HG03565 (cell line): Measurements from ENCODE around the gene ARHGEF37.
"Not testable (repeated sequence)": the region's sequence is repeated elsewhere in the genome, so short reads cannot be mapped to it uniquely, and the experiment has no call there.

Experiments used
- ATAC-seq: cut with Tn5 transposase; IDR thresholded peaks from one replicate; pipeline ENCODE4 v1.9.1; 2021; ENCODE audit warnings: mild to moderate bottlenecking, moderate library complexity; ENCODE audit not compliant: unreplicated experiment

The ARHGEF37 gene

GRCh38 chr5:149581192-149581861, at the start of gene ARHGEF37:
TSS of gene ARHGEF37 (plus strand) at chr5:149581498. CDS start at chr5:149597770, 16,272 bp downstream.
- ATAC-seq, result no peak

GRCh38 chr5:149532413-149532812, 48.9 kb upstream of the ARHGEF37 start:
- ATAC-seq, result no peak

- ATAC-seq, result not testable (repeated sequence)
Observed at GRCh38 chr5:149535787-149536186, 45.5 kb upstream of the ARHGEF37 start.

- no peak for ATAC-seq
Observed at GRCh38 chr5:149537374-149537975, 43.8 kb upstream of the ARHGEF37 start.

GRCh38 chr5:149540089-149540488, 41.2 kb upstream of the ARHGEF37 start:
- ATAC-seq, result no peak

GRCh38 chr5:149541893-149542292, 39.4 kb upstream of the ARHGEF37 start:
- no peak for ATAC-seq

GRCh38 chr5:149543361-149544027, 37.8 kb upstream of the ARHGEF37 start:
- ATAC-seq, result no peak

GRCh38 chr5:149544028-149544420, 37.3 kb upstream of the ARHGEF37 start:
- no peak for ATAC-seq

- no peak for ATAC-seq
Observed at GRCh38 chr5:149545327-149545726, 36.0 kb upstream of the ARHGEF37 start.

- ATAC-seq, result no peak
Observed at GRCh38 chr5:149546974-149547373, 34.3 kb upstream of the ARHGEF37 start.

GRCh38 chr5:149549461-149550267, 31.6 kb upstream of the ARHGEF37 start:
- ATAC-seq, result peak; percentile 23

- no peak for ATAC-seq
Observed at GRCh38 chr5:149550268-149550583, 31.1 kb upstream of the ARHGEF37 start.

- no peak for ATAC-seq
Observed at GRCh38 chr5:149550594-149551226, 30.6 kb upstream of the ARHGEF37 start.

GRCh38 chr5:149551227-149552037, 29.9 kb upstream of the ARHGEF37 start, which contains the start of gene CSNK1A1:
TSS of gene CSNK1A1 (minus strand) at chr5:149551439. CDS start at chr5:149550964, 475 bp downstream.
- ATAC-seq, result peak; percentile 80

- no peak for ATAC-seq
Observed at GRCh38 chr5:149552038-149552494, 29.2 kb upstream of the ARHGEF37 start.

GRCh38 chr5:149552553-149553160, 28.6 kb upstream of the ARHGEF37 start:
- no peak for ATAC-seq

- ATAC-seq, result no peak
Observed at GRCh38 chr5:149559706-149560105, 21.6 kb upstream of the ARHGEF37 start.

GRCh38 chr5:149561848-149562247, 19.4 kb upstream of the ARHGEF37 start:
- no peak for ATAC-seq

- ATAC-seq, result no peak
Observed at GRCh38 chr5:149563466-149563865, 17.8 kb upstream of the ARHGEF37 start.
